ENCODE results near the gene MGAT3.

- TF ChIP-seq CTCF (IDR thresholded peaks at IDR 0.05; ENCODE audit: insufficient read depth, low read length, poor library complexity, severe bottlenecking) (no peak), EZH2phosphoT487 (conservative IDR thresholded peaks at IDR 0.05; ENCODE audit: low read length) (no peak)
Observed at GRCh38 chr22:39470451-39471291, 13.9 kb downstream of the MGAT3 start.

Measured in SU-DHL-6 (cell line).